ENCODE data around the gene C16orf86. TPM values are rescaled to one million over a fixed set of nuclear protein-coding genes. Genes with fewer than 3 reads are reported as not detected.

C16orf86 gene
- total RNA-seq, 4 donors from 2014 or later: 15.9 to 31.2 (median 25.5) TPM

GRCh38 chr16:67710607-67711006 is 44.0 kb downstream of the C16orf86 start:
- no peak overlapping the region for H3K4me3 ChIP-seq
- no peak for TF ChIP-seq CTCF (IDR thresholded peaks at IDR 0.05)
- TF ChIP-seq EP300 (IDR thresholded peaks at IDR 0.05): no peak
- no peak for TF ChIP-seq POLR2A (IDR thresholded peaks at IDR 0.05)
- DNase-seq (ENCODE audit: low spot score in 2 of 2): no peak
- H3K36me3 ChIP-seq: no peaks in the 10 kb centered on the region
- no peaks in the 10 kb centered on the region for H3K4me1 ChIP-seq
- no peaks in the 10 kb centered on the region for H3K9me3 ChIP-seq
- 88 to 93% methylated on average over 6 of the region's 6 CpGs for WGBS, 2 donors
- H3K27me3 ChIP-seq: no peaks in the 10 kb centered on the region
- no peak overlapping the region for H3K27ac ChIP-seq

- no peak for DNase-seq (ENCODE audit: low spot score in 2 of 2)
- H3K9me3 ChIP-seq: no peaks in the 10 kb centered on the region
- H3K4me1 ChIP-seq: peaks cover 0 to 13% (median 0%) of the 10 kb centered on the region in 4 donors
- H3K27ac ChIP-seq: no peak overlapping the region
- no peak for TF ChIP-seq POLR2A (IDR thresholded peaks at IDR 0.05)
- TF ChIP-seq EP300 (IDR thresholded peaks at IDR 0.05): no peak
- no peak for TF ChIP-seq CTCF (IDR thresholded peaks at IDR 0.05)
- no peak overlapping the region for H3K4me3 ChIP-seq
- WGBS, 2 donors: 77 to 85% methylated on average over 5 of the region's 5 CpGs
- no peaks in the 10 kb centered on the region for H3K36me3 ChIP-seq
- no peaks in the 10 kb centered on the region for H3K27me3 ChIP-seq
These were observed 47.1 kb downstream of the C16orf86 start for GRCh38 chr16:67713647-67714273.

GRCh38 chr16:67714522-67714921 is 47.9 kb downstream of the C16orf86 start:
- WGBS, 2 donors: 79% methylated on average over 1 of the region's 1 CpG
- Histone ChIP-seq H3K4me1 (peaks cover 0 to 13% (median 0%) of the 10 kb centered on the region in 4 donors), H3K27me3 (no peaks in the 10 kb centered on the region), H3K36me3 (no peaks in the 10 kb centered on the region), H3K4me3 (no peak overlapping the region), H3K27ac (no peak overlapping the region), H3K9me3 (no peaks in the 10 kb centered on the region)
- TF ChIP-seq CTCF (IDR thresholded peaks at IDR 0.05) (no peak), POLR2A (IDR thresholded peaks at IDR 0.05) (no peak), EP300 (IDR thresholded peaks at IDR 0.05) (no peak)
- no peak for DNase-seq (ENCODE audit: low spot score in 2 of 2)

GRCh38 chr16:67716097-67716496 is 49.5 kb downstream of the C16orf86 start:
- no peaks in the 10 kb centered on the region for H3K9me3 ChIP-seq
- TF ChIP-seq CTCF (IDR thresholded peaks at IDR 0.05): no peak
- no peak for TF ChIP-seq POLR2A (IDR thresholded peaks at IDR 0.05)
- TF ChIP-seq EP300 (IDR thresholded peaks at IDR 0.05): no peak
- peaks cover 0 to 23% (median 8%) of the 10 kb centered on the region in 4 donors for H3K4me1 ChIP-seq
- H3K36me3 ChIP-seq: no peaks in the 10 kb centered on the region
- H3K4me3 ChIP-seq: no peak overlapping the region
- no peak for DNase-seq (ENCODE audit: low spot score in 2 of 2)
- 88 to 93% methylated on average over 2 of the region's 2 CpGs for WGBS, 2 donors
- no peaks in the 10 kb centered on the region for H3K27me3 ChIP-seq
- no peak overlapping the region for H3K27ac ChIP-seq

Other genes starting within 250 kb of the C16orf86 start
- 1 to 10 TPM in 1 of 4 donors, under 1 TPM in 2, not detected in 1; 0.20 to 2.9 (median 0.60) TPM for gene HSD11B2, start 235.7 kb upstream of the C16orf86 start, total RNA-seq
- gene ATP6V0D1, start 185.7 kb upstream of the C16orf86 start, total RNA-seq: 100 to 1,000 TPM in 1 of 4 donors, 10 to 100 TPM in 3; 55.1 to 113 (median 73.7) TPM
- not detected for gene AGRP, start 183.3 kb upstream of the C16orf86 start, total RNA-seq
- 100 to 1,000 TPM in 2 of 4 donors, 10 to 100 TPM in 2; 50.6 to 112 (median 85.1) TPM for gene RIPOR1, start 138.0 kb upstream of the C16orf86 start, total RNA-seq
- 10 to 100 TPM; 26.1 to 39.6 (median 31.8) TPM for gene CTCF, start 104.3 kb upstream of the C16orf86 start, total RNA-seq
- 1 to 10 TPM in 3 of 4 donors, under 1 TPM in 1; 0.66 to 6.5 (median 1.7) TPM for gene CARMIL2, start 21.7 kb upstream of the C16orf86 start, total RNA-seq
- 10 to 100 TPM; 18.0 to 32.3 (median 20.7) TPM for gene ACD, start 6.6 kb upstream of the C16orf86 start, total RNA-seq
- gene PARD6A, start 5.9 kb upstream of the C16orf86 start, total RNA-seq: 10 to 100 TPM in 2 of 4 donors, 1 to 10 TPM in 2; 3.7 to 16.2 (median 9.9) TPM
- 10 to 100 TPM; 32.6 to 53.8 (median 45.6) TPM for gene ENKD1, start 64 bp upstream of the C16orf86 start, total RNA-seq
- gene GFOD2, start 52.5 kb downstream of the C16orf86 start, total RNA-seq: 10 to 100 TPM; 10.5 to 24.6 (median 17.2) TPM
- gene RANBP10, start 139.7 kb downstream of the C16orf86 start, total RNA-seq: 10 to 100 TPM in 3 of 4 donors, 1 to 10 TPM in 1; 8.1 to 19.5 (median 12.0) TPM
- gene TSNAXIP1, start 140.1 kb downstream of the C16orf86 start, total RNA-seq: 1 to 10 TPM; 2.8 to 8.4 (median 4.0) TPM
- 10 to 100 TPM; 47.1 to 74.3 (median 60.9) TPM for gene THAP11, start 175.5 kb downstream of the C16orf86 start, total RNA-seq
- gene NUTF2, start 180.1 kb downstream of the C16orf86 start, total RNA-seq: 100 to 1,000 TPM in 2 of 4 donors, 10 to 100 TPM in 2; 54.4 to 137 (median 105) TPM
- 100 to 1,000 TPM in 1 of 4 donors, 10 to 100 TPM in 3; 51.3 to 101 (median 59.2) TPM for gene CENPT, start 180.9 kb downstream of the C16orf86 start, total RNA-seq
- gene EDC4, start 206.2 kb downstream of the C16orf86 start, total RNA-seq: 10 to 100 TPM; 36.7 to 62.4 (median 55.6) TPM
- gene NRN1L, start 218.1 kb downstream of the C16orf86 start, total RNA-seq: 10 to 100 TPM in 1 of 4 donors, 1 to 10 TPM in 3; 2.0 to 15.1 (median 3.9) TPM
- gene PSKH1, start 226.4 kb downstream of the C16orf86 start, total RNA-seq: 10 to 100 TPM; 22.2 to 30.8 (median 24.2) TPM